Neural progenitor cell (in vitro differentiated cells): ENCODE measurements around the gene IQSEC1. TPM values are rescaled to one million over a fixed set of nuclear protein-coding genes. Genes with fewer than 3 reads are reported as not detected.
A peak's percentile ranks its signal among the peaks of the same experiment; 100 is the strongest.

ENCODE experiments used
- DNase-seq: peaks from one replicate; pipeline ENCODE4 v3.0.0-alpha.2; 2016; ENCODE audit warnings: low spot score
- H2AFZ ChIP-seq: fragments of 200-600 bp; sonication (generic); replicated peaks from 2 replicates; pipeline ENCODE4 v1.6.1; 2016; ENCODE audit warnings: antibody characterized with exemption
- H3F3A ChIP-seq: fragments of 200-600 bp; sonication (generic); 2 replicates; pipeline ENCODE4 v1.6.1; 2016; ENCODE audit warnings: antibody characterized with exemption, low read depth
- H3K27ac ChIP-seq: fragments of 200-600 bp; sonication (generic); 2 replicates; pipeline ENCODE4 v1.5.1; 2016; ENCODE audit warnings: mild to moderate bottlenecking
- H3K27me3 ChIP-seq: fragments of 200-600 bp; sonication (generic); 2 replicates; pipeline ENCODE4 v1.6.1; 2016; ENCODE audit warnings: mild to moderate bottlenecking, moderate library complexity
- H3K36me3 ChIP-seq: fragments of 200-600 bp; sonication (generic); 2 replicates; pipeline ENCODE4 v1.5.1; 2016
- H3K4me1 ChIP-seq: fragments of 200-600 bp; sonication (generic); 2 replicates; pipeline ENCODE4 v1.6.1; 2016; ENCODE audit warnings: mixed run types
- H3K4me2 ChIP-seq: fragments of 200-600 bp; sonication (generic); 2 replicates; pipeline ENCODE4 v1.6.1; 2016
- H3K4me3 ChIP-seq: fragments of 200-600 bp; sonication (generic); 2 replicates; pipeline ENCODE4 v1.5.1; 2016
- H3K79me2 ChIP-seq: fragments of 200-600 bp; sonication (generic); 2 replicates; pipeline ENCODE4 v1.6.1; 2016; ENCODE audit warnings: low read depth
- H3K9ac ChIP-seq: fragments of 200-600 bp; sonication (generic); 2 replicates; pipeline ENCODE4 v1.6.1; 2016
- H3K9me3 ChIP-seq: fragments of 200-600 bp; sonication (generic); 2 replicates; pipeline ENCODE4 v1.5.1; 2016; ENCODE audit warnings: low read depth
- H4K20me1 ChIP-seq: fragments of 200-600 bp; sonication (generic); 2 replicates; pipeline ENCODE4 v1.6.1; 2016; ENCODE audit warnings: low read depth
- H3K27ac Mint-ChIP-seq: 3 replicates; pipeline ENCODE4 v1.8.0; 2021; ENCODE audit warnings: mixed read lengths
- H3K27me3 Mint-ChIP-seq: 2 replicates; pipeline ENCODE4 v1.8.0; 2022; ENCODE audit warnings: low read depth, mild to moderate bottlenecking, inconsistent platforms, moderate library complexity, mixed read lengths; ENCODE audit not compliant: insufficient read depth
- H3K36me3 Mint-ChIP-seq: 3 replicates; pipeline ENCODE4 v1.8.0; 2021; ENCODE audit warnings: mixed read lengths
- H3K4me1 Mint-ChIP-seq: 3 replicates; pipeline ENCODE4 v1.8.0; 2021; ENCODE audit warnings: mixed read lengths
- H3K4me3 Mint-ChIP-seq: 3 replicates; pipeline ENCODE4 v1.8.0; 2021; ENCODE audit warnings: mild to moderate bottlenecking, moderate library complexity, mixed read lengths
- H3K9me3 Mint-ChIP-seq: 3 replicates; pipeline ENCODE4 v1.8.0; 2020; ENCODE audit warnings: mixed read lengths
- CTCF ChIP-seq: fragments of 200-600 bp; sonication (generic); IDR thresholded peaks from 2 replicates; pipeline ENCODE4 v1.5.1; 2017; ENCODE audit warnings: antibody characterized with exemption, mild to moderate bottlenecking
- EZH2 ChIP-seq: fragments of 200-600 bp; sonication (generic); IDR thresholded peaks from 2 replicates; pipeline ENCODE4 v1.6.1; 2017; ENCODE audit warnings: antibody characterized with exemption, mild to moderate bottlenecking, moderate library complexity
- EZH2phosphoT487 ChIP-seq: fragments of 200-600 bp; sonication (generic); IDR thresholded peaks from 2 replicates; pipeline ENCODE4 v1.6.1; 2017; ENCODE audit warnings: antibody characterized with exemption
- total RNA-seq: library from RNA; depleted of rRNA; stranded (reverse); fragments of >200 nt; gene quantifications from 2 replicates; pipeline ENCODE4 v1.2.3, GENCODE V29; 2015; ENCODE audit warnings: low replicate concordance

The IQSEC1 gene
- total RNA-seq, 1 donor from 2014 or later, result 8.9 TPM

DNA sequence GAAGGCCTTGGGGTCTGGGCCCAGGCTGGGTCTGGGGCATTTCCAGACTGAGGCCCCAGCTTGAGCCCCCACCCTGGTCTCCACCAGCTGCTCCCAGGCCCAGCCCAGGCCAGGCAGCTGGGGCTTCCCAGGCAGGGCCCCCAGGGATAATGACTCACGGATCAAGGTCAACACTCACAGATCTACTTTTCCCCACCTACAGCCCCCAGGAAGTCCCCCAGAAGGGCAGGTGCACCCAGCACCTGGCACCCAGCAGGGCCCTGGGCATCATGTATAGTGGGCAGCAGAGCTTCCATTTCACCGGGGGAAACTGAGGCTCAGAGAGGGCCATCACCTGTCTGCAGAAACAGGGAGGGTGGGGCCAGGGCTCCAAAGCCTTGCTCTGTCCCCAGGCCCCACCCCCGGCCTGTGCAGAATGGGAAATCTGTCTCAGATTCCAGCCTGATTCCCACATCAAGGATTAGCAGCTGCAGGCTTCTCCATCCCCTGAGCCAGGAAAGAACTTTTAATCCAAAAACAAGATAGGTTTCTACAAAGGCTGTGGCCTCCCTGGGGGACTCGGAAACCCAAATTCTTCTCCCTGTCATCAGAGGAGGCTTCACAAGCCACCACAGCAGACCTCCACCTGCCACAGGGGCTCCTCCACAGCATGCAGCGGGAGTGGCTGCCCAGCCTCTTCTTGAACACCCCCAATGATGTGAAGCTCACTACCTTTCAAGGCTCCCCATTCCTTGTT lies 49.8 kb downstream of the IQSEC1 start:
- Histone ChIP-seq H3K79me2 (no peaks in the 10 kb centered on the region), H3K27me3 (no peaks in the 10 kb centered on the region), H3K4me3 (no peak overlapping the region), H3K36me3 (no peaks in the 10 kb centered on the region), H3K9ac (no peak overlapping the region), H2AFZ (no peak overlapping the region), H3K4me1 (peaks cover 53% of the 10 kb centered on the region), H3F3A (peaks cover 33% of the 10 kb centered on the region), H3K9me3 (no peaks in the 10 kb centered on the region), H3K27ac (no peak overlapping the region), H3K4me2 (no peak overlapping the region), H4K20me1 (peaks cover 7% of the 10 kb centered on the region)
- Mint-ChIP-seq H3K9me3 (no peaks in the 10 kb centered on the region), H3K27ac (no peak overlapping the region), H3K27me3 (peaks cover 10% of the 10 kb centered on the region), H3K4me1 (peaks cover 46% of the 10 kb centered on the region), H3K4me3 (no peak overlapping the region), H3K36me3 (no peaks in the 10 kb centered on the region)
- DNase-seq, result no peak
- no peak for TF ChIP-seq EZH2
- no peak for TF ChIP-seq CTCF
- no peak for TF ChIP-seq EZH2phosphoT487

DNA sequence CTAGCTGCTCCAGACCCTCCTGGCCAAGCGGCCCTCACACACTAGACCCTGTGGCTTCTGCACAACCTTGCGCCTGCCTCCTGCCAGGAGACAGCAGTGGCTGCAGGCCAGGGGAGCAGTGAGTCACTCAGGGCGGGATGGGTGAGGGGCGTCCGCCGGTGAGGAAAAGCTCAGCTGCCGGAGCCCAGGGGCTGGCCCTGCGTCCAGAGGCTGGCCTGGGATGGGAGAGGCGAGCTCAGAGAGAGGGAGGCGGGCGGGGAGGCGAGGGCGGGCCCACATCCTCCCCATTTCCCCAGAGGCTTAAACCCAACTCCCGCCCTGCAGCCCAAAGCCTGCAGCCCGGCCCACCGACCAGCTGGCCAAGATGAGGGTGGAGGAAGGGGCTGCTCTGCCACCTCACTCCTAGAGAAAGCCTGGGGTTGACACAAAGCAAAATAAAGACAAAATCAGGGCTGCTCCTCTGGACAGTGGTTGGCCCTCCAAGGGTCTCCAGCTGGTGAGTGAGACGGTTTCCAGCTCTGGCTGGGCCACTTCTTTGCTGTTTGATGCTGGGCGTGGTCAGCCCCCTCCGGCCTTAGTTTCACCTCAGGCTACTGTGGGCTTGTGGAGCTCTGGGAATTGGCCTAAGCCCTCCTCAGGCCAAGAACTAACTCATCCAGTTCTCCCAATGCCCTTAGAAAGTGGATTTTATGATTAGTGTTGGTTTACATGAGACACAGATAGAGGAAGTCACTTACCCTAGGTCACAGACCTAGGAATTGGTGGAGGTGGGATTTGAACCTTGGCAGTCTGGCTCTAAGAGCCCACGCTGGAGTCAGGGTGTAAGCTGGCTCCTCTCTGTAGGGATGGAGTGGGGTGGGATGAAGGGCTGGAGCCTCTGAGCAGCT lies 50.6 kb downstream of the IQSEC1 start:
- peak overlapping the region; percentile 45 for H3K4me2 ChIP-seq
- peaks cover 62% of the 10 kb centered on the region for H3K4me1 ChIP-seq
- no peak overlapping the region for H3K4me3 Mint-ChIP-seq
- H3K4me1 Mint-ChIP-seq, result peaks cover 54% of the 10 kb centered on the region
- H4K20me1 ChIP-seq, result peaks cover 10% of the 10 kb centered on the region
- no peaks in the 10 kb centered on the region for H3K36me3 ChIP-seq
- no peak overlapping the region for H3K4me3 ChIP-seq
- no peak overlapping the region for H2AFZ ChIP-seq
- peak overlapping the region; percentile 74 for H3K27ac Mint-ChIP-seq
- H3K79me2 ChIP-seq, result no peaks in the 10 kb centered on the region
- no peaks in the 10 kb centered on the region for H3K27me3 ChIP-seq
- no peak overlapping the region for H3K9ac ChIP-seq
- H3K9me3 Mint-ChIP-seq, result no peaks in the 10 kb centered on the region
- H3K36me3 Mint-ChIP-seq, result no peaks in the 10 kb centered on the region
- peaks cover 33% of the 10 kb centered on the region for H3F3A ChIP-seq
- DNase-seq, result peak; percentile 87
- TF ChIP-seq CTCF (no peak), EZH2 (no peak), EZH2phosphoT487 (no peak)
- H3K27me3 Mint-ChIP-seq, result peaks cover 10% of the 10 kb centered on the region
- no peaks in the 10 kb centered on the region for H3K9me3 ChIP-seq
- no peak overlapping the region for H3K27ac ChIP-seq

DNA sequence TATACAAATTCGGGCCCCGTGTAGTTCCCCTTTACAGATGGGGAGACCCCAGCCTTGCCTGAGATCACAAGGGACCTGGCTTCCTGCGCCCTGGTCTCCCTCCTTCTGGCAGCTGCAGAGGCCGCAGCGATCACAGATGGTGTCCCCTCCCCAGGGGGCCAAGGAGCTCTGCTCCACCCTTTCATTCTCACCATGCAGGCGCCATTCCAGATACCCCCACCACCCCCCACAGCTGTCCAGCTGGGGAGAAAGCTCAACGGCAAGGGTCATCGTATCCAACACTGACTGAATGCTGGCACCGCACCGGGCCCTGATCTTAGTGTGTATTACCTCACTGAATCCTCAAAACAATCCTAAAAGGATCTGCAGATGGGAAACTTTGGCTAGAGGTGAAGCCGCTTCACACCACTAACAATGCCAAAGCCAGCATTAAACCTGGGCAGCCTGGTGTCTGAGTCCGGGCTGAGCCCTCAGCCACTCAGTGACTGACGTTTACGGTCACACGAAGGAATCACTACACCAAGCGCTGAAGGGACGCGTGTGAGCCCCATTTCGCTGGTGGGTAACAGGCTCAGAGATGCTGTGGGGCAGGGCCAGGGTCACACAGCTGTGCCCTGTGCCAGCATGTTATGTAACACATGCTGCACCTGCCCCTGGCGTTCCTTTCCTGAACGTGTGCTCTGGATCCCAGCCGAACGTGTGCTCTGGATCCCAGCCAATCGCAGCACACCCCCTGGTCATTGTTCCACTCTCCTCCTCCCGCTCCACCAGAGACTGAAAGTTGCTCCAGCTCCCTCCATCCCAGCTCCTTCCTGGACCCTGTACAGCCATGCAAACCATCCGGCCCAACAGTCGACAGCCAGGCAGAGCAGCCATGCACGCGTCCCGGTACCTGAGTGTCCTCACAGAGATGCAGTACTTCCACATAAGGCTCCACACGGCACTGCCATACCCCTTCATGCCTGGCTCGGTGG lies 51.8 kb downstream of the IQSEC1 start:
- Histone ChIP-seq H3K9ac (no peak overlapping the region), H3K4me2 (peak overlapping the region; percentile 45), H3K4me3 (no peak overlapping the region), H3K4me1 (peaks cover 71% of the 10 kb centered on the region), H4K20me1 (peaks cover 10% of the 10 kb centered on the region), H3K27me3 (no peaks in the 10 kb centered on the region), H3K9me3 (no peaks in the 10 kb centered on the region), H3K79me2 (no peaks in the 10 kb centered on the region), H3F3A (peaks cover 33% of the 10 kb centered on the region), H2AFZ (no peak overlapping the region), H3K27ac (no peak overlapping the region), H3K36me3 (no peaks in the 10 kb centered on the region)
- Mint-ChIP-seq H3K4me1 (peaks cover 65% of the 10 kb centered on the region), H3K9me3 (no peaks in the 10 kb centered on the region), H3K36me3 (no peaks in the 10 kb centered on the region), H3K27me3 (peaks cover 15% of the 10 kb centered on the region), H3K27ac (peak overlapping the region; percentile 82), H3K4me3 (peak overlapping the region; percentile 18)
- no peak for TF ChIP-seq CTCF
- no peak for DNase-seq
